Activated T-cell treated with anti-CD3 and anti-CD28 coated beads, Interleukin-2, amount 50 U/mL, for 24 hours (primary cell): ENCODE data around the gene SDF2L1.
"Not testable (repeated sequence)": the region's sequence is repeated elsewhere in the genome, so short reads cannot be mapped to it uniquely, and the experiment has no call there.

Experiments used
- DNase-seq: peaks from one replicate; pipeline ENCODE4 v3.0.0-alpha.2; 2020
- H3K27ac Mint-ChIP-seq: 2 replicates; pipeline ENCODE4 v1.8.0; 2020; ENCODE audit warnings: mild to moderate bottlenecking, mixed read lengths
- H3K27me3 Mint-ChIP-seq: 2 replicates; pipeline ENCODE4 v1.8.0; 2020; ENCODE audit warnings: mixed read lengths
- H3K36me3 Mint-ChIP-seq: 2 replicates; pipeline ENCODE4 v1.8.0; 2020; ENCODE audit warnings: low read depth, mixed read lengths
- H3K4me1 Mint-ChIP-seq: 2 replicates; pipeline ENCODE4 v1.8.0; 2020; ENCODE audit warnings: low read depth, mixed read lengths
- H3K4me3 Mint-ChIP-seq: 2 replicates; pipeline ENCODE4 v1.8.0; 2020; ENCODE audit warnings: mild to moderate bottlenecking, moderate library complexity, mixed read lengths
- H3K9me3 Mint-ChIP-seq: 2 replicates; pipeline ENCODE4 v1.8.0; 2020; ENCODE audit warnings: mixed read lengths

Gene SDF2L1

GRCh38 chr22:21657360-21658032 lies 15.4 kb downstream of the SDF2L1 start:
- peak overlapping the region; percentile 79 for H3K4me3 Mint-ChIP-seq
- H3K27ac Mint-ChIP-seq: no peak overlapping the region
- peaks cover 16% of the 10 kb centered on the region for H3K4me1 Mint-ChIP-seq
- H3K27me3 Mint-ChIP-seq: no peaks in the 10 kb centered on the region
- H3K9me3 Mint-ChIP-seq: no peaks in the 10 kb centered on the region
- peaks cover 7% of the 10 kb centered on the region for H3K36me3 Mint-ChIP-seq
- DNase-seq: peak; percentile 85

- H3K36me3 Mint-ChIP-seq: no peaks in the 10 kb centered on the region
- H3K4me1 Mint-ChIP-seq: peaks cover 17% of the 10 kb centered on the region
- no peaks in the 10 kb centered on the region for H3K9me3 Mint-ChIP-seq
- DNase-seq: no peak
- H3K27ac Mint-ChIP-seq: no peak overlapping the region
- H3K4me3 Mint-ChIP-seq: no peak overlapping the region
- H3K27me3 Mint-ChIP-seq: no peaks in the 10 kb centered on the region
Measured at GRCh38 chr22:21659864-21660525, 17.9 kb downstream of the SDF2L1 start.

- Mint-ChIP-seq H3K9me3 (no peaks in the 10 kb centered on the region), H3K36me3 (peaks cover under 1% of the 10 kb centered on the region), H3K27me3 (no peaks in the 10 kb centered on the region), H3K27ac (no peak overlapping the region), H3K4me1 (peaks cover 24% of the 10 kb centered on the region), H3K4me3 (no peak overlapping the region)
- no peak for DNase-seq
Measured at GRCh38 chr22:21660904-21661303, 18.8 kb downstream of the SDF2L1 start.

GRCh38 chr22:21661991-21662390 lies 19.9 kb downstream of the SDF2L1 start:
- H3K27ac Mint-ChIP-seq: no peak overlapping the region

GRCh38 chr22:21663738-21664137 lies 21.6 kb downstream of the SDF2L1 start:
- Mint-ChIP-seq H3K27ac (peak overlapping the region; percentile 15), H3K4me3 (no peak overlapping the region), H3K9me3 (no peaks in the 10 kb centered on the region), H3K4me1 (peaks cover 26% of the 10 kb centered on the region), H3K36me3 (peaks cover 9% of the 10 kb centered on the region), H3K27me3 (no peaks in the 10 kb centered on the region)
- DNase-seq: no peak

More at GRCh38 chr22:21661991-21662390, 19.9 kb downstream of the SDF2L1 start:
- Mint-ChIP-seq H3K36me3 (peaks cover 9% of the 10 kb centered on the region), H3K9me3 (no peaks in the 10 kb centered on the region), H3K27me3 (no peaks in the 10 kb centered on the region), H3K4me1 (peaks cover 23% of the 10 kb centered on the region), H3K4me3 (no peak overlapping the region)
- no peak for DNase-seq

- Mint-ChIP-seq H3K4me1 (peaks cover 33% of the 10 kb centered on the region), H3K27me3 (no peaks in the 10 kb centered on the region), H3K27ac (peak overlapping the region; percentile 99), H3K36me3 (peaks cover 19% of the 10 kb centered on the region), H3K4me3 (peak overlapping the region; percentile 100), H3K9me3 (no peaks in the 10 kb centered on the region)
- no peak for DNase-seq
Measured at GRCh38 chr22:21665047-21665851, 23.1 kb downstream of the SDF2L1 start.

- DNase-seq: no peak
- Mint-ChIP-seq H3K27me3 (no peaks in the 10 kb centered on the region), H3K4me1 (peaks cover 34% of the 10 kb centered on the region), H3K27ac (peak overlapping the region; percentile 99), H3K4me3 (peak overlapping the region; percentile 100), H3K36me3 (peaks cover 35% of the 10 kb centered on the region), H3K9me3 (no peaks in the 10 kb centered on the region)
Measured at GRCh38 chr22:21666786-21667185, 24.7 kb downstream of the SDF2L1 start.

GRCh38 chr22:21669026-21669425 lies 26.9 kb downstream of the SDF2L1 start:
- no peak overlapping the region for H3K4me3 Mint-ChIP-seq
- no peaks in the 10 kb centered on the region for H3K9me3 Mint-ChIP-seq
- H3K36me3 Mint-ChIP-seq: peaks cover 57% of the 10 kb centered on the region
- DNase-seq: no peak
- no peaks in the 10 kb centered on the region for H3K27me3 Mint-ChIP-seq
- H3K4me1 Mint-ChIP-seq: peaks cover 34% of the 10 kb centered on the region
- no peak overlapping the region for H3K27ac Mint-ChIP-seq

GRCh38 chr22:21672107-21672629 lies 30.1 kb downstream of the SDF2L1 start:
- Mint-ChIP-seq H3K4me1 (peaks cover 18% of the 10 kb centered on the region), H3K36me3 (peaks cover 78% of the 10 kb centered on the region), H3K4me3 (no peak overlapping the region), H3K27ac (no peak overlapping the region), H3K27me3 (no peaks in the 10 kb centered on the region), H3K9me3 (no peaks in the 10 kb centered on the region)
- no peak for DNase-seq

GRCh38 chr22:21673534-21674321 lies 31.6 kb downstream of the SDF2L1 start:
- Mint-ChIP-seq H3K9me3 (no peaks in the 10 kb centered on the region), H3K27ac (peak overlapping the region; percentile 34), H3K4me1 (peaks cover 11% of the 10 kb centered on the region), H3K36me3 (peaks cover 92% of the 10 kb centered on the region), H3K4me3 (no peak overlapping the region), H3K27me3 (no peaks in the 10 kb centered on the region)
- DNase-seq: no peak

- peaks cover 6% of the 10 kb centered on the region for H3K4me1 Mint-ChIP-seq
- DNase-seq: no peak
- no peak overlapping the region for H3K4me3 Mint-ChIP-seq
- no peaks in the 10 kb centered on the region for H3K9me3 Mint-ChIP-seq
- peaks cover 84% of the 10 kb centered on the region for H3K36me3 Mint-ChIP-seq
- no peak overlapping the region for H3K27ac Mint-ChIP-seq
- no peaks in the 10 kb centered on the region for H3K27me3 Mint-ChIP-seq
Measured at GRCh38 chr22:21674638-21675245, 32.6 kb downstream of the SDF2L1 start.

- no peaks in the 10 kb centered on the region for H3K9me3 Mint-ChIP-seq
Measured at GRCh38 chr22:21677606-21678443, 35.7 kb downstream of the SDF2L1 start.

GRCh38 chr22:21678842-21679241 lies 36.7 kb downstream of the SDF2L1 start:
- H3K4me3 Mint-ChIP-seq, H3K27me3 Mint-ChIP-seq, DNase-seq, H3K27ac Mint-ChIP-seq, H3K9me3 Mint-ChIP-seq, H3K4me1 Mint-ChIP-seq: not testable (repeated sequence)
- peaks cover 77% of the 10 kb centered on the region for H3K36me3 Mint-ChIP-seq

More at GRCh38 chr22:21677606-21678443, 35.7 kb downstream of the SDF2L1 start:
- Mint-ChIP-seq H3K4me1 (peaks cover 8% of the 10 kb centered on the region), H3K27ac (peak overlapping the region; percentile 40), H3K4me3 (no peak overlapping the region), H3K36me3 (peaks cover 80% of the 10 kb centered on the region), H3K27me3 (no peaks in the 10 kb centered on the region)
- no peak for DNase-seq
